NCI-H774 (cell line): ENCODE measurements around the gene SCAMP5.

Experiments used
- DNase-seq: peaks from one replicate; lab custom pipeline; 2025; lab: John Stamatoyannopoulos, UW

The SCAMP5 gene

DNA sequence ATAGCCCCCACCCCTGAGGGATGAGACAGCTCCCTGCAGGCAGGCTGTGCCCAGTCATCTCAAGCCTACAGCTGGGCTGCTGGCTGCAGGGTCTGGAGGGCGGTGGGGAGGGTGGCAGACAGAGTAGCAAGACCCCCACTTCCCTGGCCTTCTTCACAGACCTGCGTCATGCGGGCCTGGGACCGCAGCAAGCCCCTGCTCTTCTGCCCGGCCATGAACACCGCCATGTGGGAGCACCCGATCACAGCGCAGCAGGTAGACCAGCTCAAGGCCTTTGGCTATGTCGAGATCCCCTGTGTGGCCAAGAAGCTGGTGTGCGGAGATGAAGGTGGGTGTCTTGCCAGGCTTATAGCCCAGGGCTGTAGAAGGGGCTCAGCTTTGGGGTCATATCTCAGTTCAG lies 53.0 kb downstream of the SCAMP5 start:
- DNase-seq, result no peak

DNA sequence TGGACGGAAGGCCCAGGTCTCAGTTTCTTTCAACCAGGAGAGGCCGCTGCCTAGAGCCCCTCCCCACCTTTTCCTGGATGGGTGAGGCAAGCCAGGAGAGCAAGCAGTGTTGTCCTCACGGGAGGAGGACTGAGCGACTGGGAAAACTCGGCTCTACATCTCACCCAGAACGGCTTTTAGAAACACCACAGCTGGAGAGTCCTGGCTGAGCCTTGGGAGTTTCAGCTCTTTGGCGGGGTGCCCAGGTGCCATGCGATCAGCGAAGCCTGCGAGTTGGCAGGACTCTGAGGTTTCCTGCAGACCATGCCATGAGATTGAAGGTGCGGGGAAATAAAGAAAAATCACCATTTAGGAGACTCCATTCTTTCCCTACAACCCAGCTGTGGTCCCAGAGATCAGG lies 54.0 kb downstream of the SCAMP5 start:
- DNase-seq, result no peak

DNA sequence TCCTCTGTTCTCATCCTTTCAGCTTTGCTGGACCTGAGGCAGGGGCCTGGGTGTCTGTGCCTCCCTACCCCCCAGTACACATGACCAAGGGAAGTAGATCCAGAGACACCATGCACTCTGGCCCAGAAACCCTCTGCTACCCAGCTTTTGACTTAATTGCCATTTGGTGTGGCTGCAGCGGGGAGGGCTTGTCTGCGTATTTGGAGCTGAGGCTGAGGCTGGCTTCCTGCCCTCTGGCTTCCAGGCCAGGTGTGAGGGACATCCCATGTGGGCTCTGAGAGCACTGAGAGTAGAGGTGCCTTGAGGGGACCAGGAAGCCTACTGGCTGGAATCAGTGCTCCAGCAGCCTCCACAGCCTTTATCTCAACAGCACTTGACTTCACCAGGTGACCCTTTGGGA lies 54.9 kb downstream of the SCAMP5 start:
- DNase-seq, result no peak

DNA sequence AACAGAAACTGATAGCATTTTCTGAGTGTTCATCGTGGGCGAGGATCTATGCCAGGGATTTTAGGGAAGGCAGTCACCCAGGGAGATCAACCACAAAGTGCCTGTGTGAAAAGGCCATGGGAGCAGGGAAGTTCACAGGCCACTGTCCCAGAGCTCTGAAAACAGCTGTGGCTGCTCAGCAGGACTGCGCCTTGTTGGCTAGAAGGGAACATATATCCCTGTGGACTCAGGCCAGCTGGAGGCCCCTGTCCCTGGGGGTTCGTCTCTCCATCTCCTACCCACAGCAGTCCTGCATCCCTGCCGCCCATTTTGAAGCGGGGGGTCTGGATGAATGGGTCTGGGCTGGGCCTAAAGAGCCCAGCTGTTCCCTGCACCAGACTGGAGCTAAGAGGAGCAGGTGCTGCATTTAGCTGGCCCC lies 55.8 kb downstream of the SCAMP5 start:
- DNase-seq, result no peak

DNA sequence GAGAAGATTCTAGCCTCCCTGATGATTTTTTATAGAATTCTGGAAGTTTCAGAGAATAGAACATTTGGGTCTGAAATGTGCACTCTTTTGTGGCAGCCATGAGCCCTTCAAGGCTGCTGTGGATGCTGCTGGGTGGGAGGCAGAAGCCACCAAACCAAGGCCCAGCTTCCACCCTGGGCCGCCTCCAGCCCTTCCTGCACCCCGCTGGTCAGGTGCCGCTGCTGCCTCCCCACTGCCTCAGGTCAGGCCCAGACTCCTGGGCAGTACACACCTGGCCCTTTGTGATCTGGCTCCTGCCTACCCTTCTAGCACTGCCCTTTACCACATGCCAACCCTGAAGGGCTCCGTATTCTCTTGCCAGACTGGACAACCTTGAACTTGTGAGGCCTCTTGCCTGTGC lies 56.3 kb downstream of the SCAMP5 start:
- DNase-seq, result no peak

DNA sequence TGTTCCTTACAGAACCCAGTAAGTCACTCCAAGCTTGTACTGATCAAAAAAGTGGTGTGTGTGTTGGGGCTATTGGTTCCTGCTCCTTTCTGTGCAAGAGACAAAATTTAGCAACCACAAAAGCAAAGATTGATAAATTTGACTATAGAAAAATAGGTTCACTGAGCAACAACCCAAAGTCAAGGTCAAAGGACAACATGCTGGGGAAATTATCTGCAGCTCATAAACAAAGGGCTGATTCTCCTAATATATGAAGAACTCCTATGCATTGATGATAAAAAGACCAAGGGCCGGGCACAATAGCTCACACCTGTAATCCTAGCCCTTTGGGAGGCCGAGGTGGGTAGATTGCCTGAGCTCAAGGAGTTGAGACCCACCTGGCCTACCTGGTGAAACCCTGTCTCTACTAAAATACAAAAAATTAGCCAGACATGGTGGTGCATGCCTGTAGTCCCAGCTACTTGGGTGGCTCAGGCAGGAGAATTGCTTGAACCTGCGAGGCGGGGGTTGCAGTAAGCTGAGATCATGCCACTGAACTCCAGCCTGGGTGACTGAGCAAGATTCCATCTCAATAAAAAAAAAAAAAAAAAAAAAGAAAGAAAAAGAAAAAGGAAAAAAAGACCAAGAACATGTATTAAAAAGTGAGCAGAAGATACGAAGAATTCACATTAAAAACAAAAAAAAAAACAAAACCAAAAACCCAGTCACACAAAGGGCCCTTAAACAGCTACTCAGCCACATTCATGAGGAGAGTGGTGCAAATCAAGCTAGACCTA lies 57.8 kb downstream of the SCAMP5 start:
- DNase-seq, result no peak

DNA sequence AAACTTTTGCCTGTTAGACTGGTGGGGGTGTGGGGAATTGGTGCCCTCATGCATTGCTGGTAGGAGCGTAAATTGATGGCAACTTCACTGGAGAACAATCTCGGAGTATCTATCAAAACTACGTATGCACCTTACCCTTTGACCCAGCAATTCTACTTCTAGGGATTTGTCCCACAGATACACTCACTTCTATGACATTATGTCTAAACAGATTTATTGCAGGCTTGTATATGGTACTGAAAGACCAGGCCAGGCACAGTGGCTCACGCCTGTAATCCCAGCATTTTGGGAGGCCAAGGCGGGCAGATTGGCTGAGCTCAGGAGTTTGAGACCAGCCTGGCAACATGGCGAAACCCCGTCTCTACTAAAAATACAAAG lies 58.4 kb downstream of the SCAMP5 start:
- DNase-seq, result no peak

DNA sequence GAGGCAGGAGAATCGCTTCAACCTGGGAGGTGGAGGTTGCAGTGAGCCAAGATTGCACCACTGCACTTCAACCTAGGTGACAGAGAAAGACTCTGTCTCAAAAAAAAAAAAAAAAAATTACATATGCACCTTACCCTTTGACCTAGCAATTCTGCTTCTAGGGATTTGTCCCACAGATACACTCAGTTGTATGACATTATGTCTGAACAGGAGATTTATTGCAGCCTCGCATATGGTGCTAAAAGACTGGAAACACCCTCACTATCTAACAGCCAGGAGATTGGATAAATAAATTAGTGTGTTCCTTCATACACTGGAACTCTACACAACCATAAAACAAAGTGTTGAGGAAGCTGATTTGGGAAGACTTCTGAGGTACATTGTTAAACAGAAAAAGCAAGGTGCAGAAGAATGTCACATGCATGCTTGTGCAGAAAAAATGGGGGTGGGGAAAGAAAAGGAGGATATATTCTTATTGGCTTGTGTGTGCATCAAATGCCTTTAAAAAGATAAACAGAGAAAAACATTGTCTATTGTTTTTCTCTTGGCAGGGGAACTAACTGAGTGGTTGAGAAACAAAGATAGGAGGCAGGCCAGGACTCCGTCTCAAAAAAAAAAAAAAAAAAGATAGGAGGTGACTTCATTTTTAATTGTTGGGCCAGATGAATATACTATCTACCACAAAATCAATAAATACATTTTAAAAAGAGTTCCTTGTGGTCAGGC lies 59.0 kb downstream of the SCAMP5 start:
- DNase-seq, result no peak

DNA sequence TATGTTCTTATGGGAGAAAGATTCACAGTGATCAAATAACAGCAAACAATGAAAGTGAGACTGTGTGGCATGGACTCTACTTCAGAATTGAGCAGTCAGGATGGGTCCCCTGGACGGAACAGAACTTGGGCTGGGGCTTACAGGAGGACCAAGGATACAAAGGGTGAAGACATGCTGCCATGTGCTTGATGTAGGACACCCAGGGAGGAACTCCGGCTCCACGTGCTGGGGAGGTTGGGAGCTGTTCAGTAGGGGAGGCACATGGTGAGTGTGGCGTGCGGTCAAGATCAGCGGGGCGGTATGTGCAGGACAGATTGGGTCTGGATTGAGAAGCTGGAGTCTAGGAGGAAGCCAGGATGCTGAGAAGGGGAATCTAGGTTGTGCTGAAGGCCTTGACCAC lies 60.7 kb downstream of the SCAMP5 start:
- no peak for DNase-seq

DNA sequence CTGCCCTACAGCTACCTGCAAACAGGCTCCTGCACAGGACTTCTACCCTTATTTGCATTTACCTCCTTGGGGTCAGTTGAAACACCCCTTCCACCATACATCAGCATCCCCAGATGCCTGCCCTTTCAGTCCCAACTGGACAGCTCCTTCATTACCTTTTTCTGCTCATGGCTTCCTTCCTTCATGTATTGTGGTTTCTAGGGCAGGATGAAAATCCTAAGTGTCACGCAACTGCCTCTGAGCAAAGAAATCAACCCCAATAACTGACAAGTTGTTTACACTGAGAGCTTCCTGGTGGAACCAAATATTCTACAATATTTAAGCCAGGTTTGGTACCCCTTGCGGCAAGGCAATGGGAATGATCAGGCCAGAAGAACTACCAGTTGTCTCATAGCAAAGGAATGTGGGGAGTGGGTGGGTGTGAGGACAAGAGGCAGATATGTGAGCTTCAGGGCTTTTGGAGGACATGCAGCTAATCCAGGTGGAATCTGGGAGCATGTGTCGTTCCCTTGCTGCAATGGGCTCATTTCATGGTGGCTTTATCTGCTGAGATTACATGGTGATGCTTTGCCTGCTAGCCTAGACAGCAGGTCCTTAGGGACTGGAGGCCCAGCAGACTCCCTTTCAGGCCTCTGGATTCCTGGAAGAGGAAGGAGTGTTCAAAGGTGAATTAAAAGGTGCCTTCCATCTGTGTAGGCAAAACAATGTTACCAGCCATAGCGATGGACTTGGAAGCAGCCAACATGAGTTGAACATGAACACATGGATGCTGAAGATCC lies 63.0 kb downstream of the SCAMP5 start:
- DNase-seq, result no peak

DNA sequence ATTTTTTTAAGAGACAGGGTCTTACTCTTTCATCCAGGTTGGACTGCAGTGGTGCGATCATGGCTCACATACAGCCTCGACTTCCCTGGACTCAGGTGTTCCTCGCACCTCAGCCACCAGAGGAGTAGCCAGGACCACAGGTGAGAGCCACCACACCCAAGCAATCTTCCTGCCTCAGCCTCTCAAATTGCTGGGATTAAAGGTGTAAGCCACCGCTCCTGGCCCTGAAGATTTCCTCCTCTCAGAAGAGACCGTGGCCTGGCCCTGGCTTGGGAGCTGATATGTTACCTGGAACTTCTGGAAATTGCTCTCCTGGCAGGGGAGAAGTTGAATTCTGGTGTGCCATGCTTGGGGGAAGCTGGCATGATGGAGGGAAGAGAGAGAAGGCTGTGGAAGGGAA lies 64.2 kb downstream of the SCAMP5 start:
- no peak for DNase-seq

DNA sequence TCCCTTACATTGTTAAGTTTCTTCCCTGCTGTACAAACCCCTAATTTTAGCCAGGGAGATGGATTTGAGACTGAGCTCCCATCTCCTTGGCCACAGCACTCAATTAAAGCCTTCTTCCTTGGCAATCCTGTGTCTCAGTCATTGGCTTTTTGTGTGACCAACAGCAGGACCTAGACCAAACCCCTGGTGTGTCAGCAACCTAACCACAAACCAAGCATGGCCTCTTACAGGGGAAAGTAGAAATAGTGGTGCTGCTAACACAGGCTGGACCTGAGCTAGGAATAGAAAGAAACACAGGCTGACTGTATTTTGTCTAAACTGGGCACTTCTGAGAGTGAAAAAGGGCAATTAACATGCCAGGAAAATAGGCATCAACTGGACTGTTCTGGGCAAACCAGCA lies 65.9 kb downstream of the SCAMP5 start:
- DNase-seq, result no peak

DNA sequence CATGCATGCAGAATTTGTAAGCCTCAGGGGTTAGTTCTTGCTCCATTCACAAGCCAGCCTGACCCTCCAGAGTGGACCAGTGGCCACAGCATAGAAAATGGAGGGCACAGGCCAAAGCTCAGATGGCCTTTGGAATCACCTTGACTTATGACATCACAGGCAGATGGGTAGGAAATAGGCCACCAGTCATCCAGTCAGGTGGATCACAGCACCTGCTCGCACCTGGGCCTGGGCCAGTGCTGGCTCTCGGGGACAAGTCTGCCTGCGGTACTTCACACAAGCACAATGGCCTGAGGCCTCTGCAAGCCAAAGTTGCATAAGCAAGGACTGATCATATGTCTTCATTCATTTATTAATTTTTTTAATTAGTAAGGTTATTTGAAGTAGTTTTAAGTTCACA lies 67.3 kb downstream of the SCAMP5 start:
- DNase-seq, result no peak

DNA sequence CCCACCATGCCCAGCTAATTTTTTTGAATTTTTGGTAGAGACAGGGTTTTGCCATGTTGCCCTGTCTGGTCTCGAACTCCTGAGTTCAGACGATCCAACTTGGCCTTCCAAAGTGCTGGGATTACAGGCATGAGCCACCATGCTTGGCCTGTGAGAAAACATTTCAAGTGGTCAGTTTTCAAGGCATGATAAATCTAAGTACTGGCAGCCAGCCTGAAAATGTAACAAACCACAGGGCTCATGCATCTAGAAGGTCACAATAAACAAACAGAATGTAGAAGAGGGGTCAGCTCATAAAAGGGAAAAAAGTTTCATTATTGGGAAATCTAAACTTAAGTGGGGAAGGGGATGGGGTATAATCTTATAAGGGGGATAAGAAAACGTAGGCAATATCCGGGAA lies 68.0 kb downstream of the SCAMP5 start:
- DNase-seq, result no peak

DNA sequence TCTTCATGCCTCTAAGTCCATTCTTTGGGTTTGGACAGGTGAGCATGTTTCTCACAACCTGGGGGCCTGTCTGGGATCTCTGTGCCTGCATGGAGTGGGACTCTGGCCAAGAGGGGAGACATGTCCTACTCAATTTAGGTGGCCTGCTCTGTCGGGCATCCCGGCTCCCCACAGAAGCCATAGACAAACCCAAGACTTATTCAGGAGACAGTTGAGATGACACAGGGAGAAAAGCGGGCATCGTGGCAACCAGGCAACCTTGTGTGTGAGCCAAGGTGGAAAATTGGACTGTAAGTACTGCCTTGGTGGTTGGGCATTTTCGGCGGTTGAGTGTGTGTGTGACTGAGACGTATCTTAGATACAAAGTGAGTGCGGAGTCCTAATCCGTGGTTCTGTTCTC lies 68.5 kb downstream of the SCAMP5 start:
- no peak for DNase-seq

DNA sequence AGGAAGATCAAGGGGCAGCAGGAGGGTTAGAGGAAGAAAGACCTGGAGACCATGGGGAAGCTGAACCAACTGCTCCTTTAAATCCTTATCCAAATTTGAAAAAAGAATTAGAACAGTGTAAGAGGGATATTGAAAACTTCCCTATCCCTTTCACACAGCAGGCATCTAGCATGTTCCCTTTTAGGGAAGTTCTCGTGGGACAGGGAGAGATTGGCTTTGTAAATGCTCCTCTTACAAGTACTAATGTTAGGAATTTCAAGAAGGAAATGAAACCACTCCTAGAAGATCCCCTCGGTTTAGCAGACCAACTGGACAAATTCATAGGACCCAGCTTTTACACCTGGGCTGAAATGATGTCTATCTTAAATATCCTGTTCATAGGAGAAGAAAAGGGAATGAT lies 69.5 kb downstream of the SCAMP5 start:
- DNase-seq, result no peak

DNA sequence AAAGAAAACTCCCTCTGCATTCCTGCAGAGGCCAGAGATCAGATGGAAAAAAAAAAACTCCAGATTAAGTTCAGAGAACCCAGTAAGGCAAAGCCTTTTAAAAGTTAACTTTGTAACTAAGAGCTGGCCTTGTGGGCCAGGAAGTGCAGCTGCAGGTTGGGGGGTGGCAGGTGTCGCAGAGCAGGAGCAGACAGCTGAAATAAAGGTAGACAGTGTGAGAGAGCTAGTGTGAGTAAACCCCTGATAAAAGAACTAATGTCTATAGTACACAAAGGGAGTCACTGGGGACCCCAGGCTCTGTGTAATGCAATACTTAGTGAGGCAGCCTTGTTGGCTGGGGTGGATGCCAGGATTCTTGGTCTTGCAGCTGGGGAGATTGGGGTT lies 70.1 kb downstream of the SCAMP5 start:
- peak; percentile 3 for DNase-seq

DNA sequence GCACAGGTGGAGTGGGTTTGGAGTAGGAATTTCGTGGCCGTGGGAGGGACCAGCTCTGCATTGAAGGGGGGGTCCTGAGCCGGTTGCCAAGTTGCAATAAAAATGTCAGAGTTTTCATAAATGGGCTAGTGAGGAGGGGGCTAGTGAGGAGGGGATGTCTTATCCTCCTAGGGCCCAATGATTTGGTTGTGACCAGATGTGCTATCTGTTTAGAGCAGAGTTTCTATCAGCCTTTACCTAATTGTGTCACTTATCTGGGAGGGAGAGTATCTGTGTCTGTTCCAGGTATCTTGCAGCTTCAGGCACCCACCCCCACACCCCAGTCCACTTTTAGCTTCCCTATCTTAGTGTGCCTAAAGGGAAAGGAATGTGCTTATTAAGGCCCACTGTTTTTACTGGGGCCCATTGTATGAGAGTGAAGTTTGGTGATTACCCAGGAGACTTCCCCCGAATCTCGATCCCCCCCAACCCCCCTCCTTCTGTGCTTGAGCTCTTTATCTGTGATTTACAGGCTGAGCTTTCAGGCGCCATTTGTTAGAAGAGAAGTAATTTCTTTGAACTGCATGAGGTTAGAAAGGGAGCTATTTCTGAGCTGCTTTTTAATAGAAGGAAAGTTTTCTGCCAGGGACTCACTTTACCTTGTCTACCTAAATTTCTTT lies 70.6 kb downstream of the SCAMP5 start:
- no peak for DNase-seq

DNA sequence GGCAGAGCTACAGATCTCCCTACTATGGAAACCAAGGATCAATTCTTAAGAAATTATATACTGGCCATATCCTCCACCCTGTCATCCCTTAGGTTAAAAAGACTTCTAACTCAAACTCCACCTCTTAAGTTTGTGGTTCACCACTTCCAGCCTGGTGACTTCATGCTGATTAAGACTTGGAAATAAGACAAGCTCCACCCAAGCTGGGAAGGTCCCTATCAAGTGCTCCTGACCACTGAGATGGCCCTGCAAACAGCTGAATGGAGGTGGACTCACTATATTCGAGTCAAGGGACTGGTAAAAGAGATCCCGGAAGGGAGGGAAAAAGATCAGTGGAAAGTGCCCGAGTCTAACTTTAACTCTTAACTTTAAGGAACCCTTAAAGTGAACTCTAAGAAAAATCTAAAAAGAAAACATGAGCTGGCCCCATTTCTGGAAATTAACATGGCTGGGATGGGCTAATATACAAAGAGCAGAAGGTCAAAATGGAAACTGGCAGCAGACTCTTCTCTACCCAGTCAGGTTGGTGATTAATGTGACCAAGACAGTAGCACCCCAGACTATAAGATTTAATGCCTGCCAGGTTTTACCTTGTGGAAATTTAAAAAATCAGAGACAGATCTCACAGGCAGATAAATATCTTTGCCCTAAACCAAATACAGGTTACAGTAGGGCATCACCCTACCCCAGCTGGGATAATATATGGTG lies 71.9 kb downstream of the SCAMP5 start:
- no peak for DNase-seq

DNA sequence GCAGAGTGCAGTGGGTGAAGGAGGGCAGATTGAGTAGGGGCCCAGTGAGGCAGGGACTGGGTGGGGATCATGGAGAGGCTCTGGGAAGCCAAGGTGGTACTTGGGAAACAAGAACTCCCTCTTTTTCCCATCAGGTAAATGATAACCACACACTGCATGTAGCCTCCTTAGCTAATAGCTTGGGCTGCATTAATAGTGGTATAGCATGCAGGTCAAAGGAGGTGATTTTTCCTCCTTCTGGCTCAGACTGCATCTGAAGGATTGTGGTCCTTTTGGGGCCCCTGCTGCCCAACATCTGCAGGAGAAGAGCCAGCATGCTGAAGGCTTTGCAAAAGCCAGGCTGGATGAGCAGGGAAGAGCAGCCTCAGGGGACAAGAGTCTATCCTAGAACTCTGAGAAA lies 73.4 kb downstream of the SCAMP5 start:
- no peak for DNase-seq

DNA sequence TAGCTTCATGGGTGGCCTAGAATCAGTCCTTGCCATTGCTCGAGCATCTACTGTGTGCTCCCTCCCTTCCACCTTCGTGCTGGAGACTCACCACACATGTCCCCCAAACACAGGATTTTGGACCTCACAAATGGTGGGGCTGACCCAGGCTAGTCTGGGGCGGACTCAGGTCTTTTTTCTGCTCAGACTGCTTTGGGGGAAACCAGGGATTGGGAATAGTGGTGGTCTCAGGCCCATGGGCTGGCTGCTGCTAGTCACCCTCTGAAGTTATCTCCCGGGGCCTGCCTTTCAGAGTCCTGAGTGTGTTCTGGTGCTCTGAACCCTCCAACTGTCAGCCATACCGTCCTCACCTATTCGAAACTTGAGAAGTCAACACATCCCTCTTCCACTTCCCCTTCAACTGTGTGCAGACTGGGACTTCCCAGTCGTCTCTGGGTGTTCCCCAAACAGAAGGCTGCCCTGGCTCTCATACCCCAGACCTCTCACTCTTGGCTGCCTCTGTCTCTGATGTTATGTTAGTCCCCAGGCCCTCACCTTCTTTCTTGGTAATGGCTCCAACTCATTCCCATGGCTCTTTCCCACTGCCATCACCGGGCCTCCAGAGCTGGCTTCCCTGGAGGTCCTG lies 74.0 kb downstream of the SCAMP5 start:
- DNase-seq, result no peak
